DOHH2 (cell line): ENCODE results near the gene NFATC3.
A peak's percentile ranks its signal among the peaks of the same experiment; 100 is the strongest.

ENCODE experiments used
- H3F3A ChIP-seq: fragments of 200-600 bp; sonication (generic), shearing (Covaris generic); 2 replicates; pipeline ENCODE4 v1.6.0; 2016; ENCODE audit warnings: antibody characterized with exemption, mild to moderate bottlenecking; ENCODE audit not compliant: control insufficient read depth, insufficient read depth
- H3K27ac ChIP-seq: fragments of 200-600 bp; sonication (generic); 2 replicates; pipeline ENCODE4 v1.5.1; 2014; ENCODE audit warnings: low read depth, mild to moderate bottlenecking, low read length, moderate library complexity
- H3K27me3 ChIP-seq: fragments of 200-600 bp; sonication (generic); 2 replicates; pipeline ENCODE4 v1.6.1; 2014; ENCODE audit warnings: mild to moderate bottlenecking, low read length, mixed read lengths; ENCODE audit not compliant: control insufficient read depth
- H3K36me3 ChIP-seq: fragments of 200-600 bp; sonication (generic); 2 replicates; pipeline ENCODE4 v1.6.1; 2014; ENCODE audit warnings: mild to moderate bottlenecking, low read length, moderate library complexity, mixed read lengths; ENCODE audit not compliant: control insufficient read depth
- H3K4me1 ChIP-seq: fragments of 200-600 bp; sonication (generic); 2 replicates; pipeline ENCODE4 v1.6.1; 2014; ENCODE audit warnings: mild to moderate bottlenecking, low read length, mixed read lengths; ENCODE audit not compliant: control insufficient read depth
- H3K4me2 ChIP-seq: fragments of 200-600 bp; sonication (generic); 2 replicates; pipeline ENCODE4 v1.6.0; 2014; ENCODE audit warnings: mild to moderate bottlenecking, low read length, moderate library complexity
- H3K4me3 ChIP-seq: fragments of 200-600 bp; sonication (generic); 2 replicates; pipeline ENCODE4 v1.5.1; 2014; ENCODE audit warnings: mild to moderate bottlenecking, low read length, mixed read lengths
- H3K79me2 ChIP-seq: fragments of 200-600 bp; sonication (generic); 2 replicates; pipeline ENCODE4 v1.6.1; 2014; ENCODE audit warnings: mild to moderate bottlenecking, low read length, mixed read lengths; ENCODE audit not compliant: control insufficient read depth
- H3K9me2 ChIP-seq: fragments of 200-600 bp; sonication (generic); replicated peaks from 2 replicates; pipeline ENCODE4 v1.6.1; 2014; ENCODE audit warnings: mild to moderate bottlenecking, low read length, mixed read lengths; ENCODE audit not compliant: control insufficient read depth
- H3K9me3 ChIP-seq: fragments of 200-600 bp; sonication (generic); 2 replicates; pipeline ENCODE4 v1.6.1; 2014; ENCODE audit warnings: antibody characterized with exemption, low read length, mixed read lengths; ENCODE audit not compliant: control insufficient read depth, insufficient read depth
- H4K20me1 ChIP-seq: fragments of 200-600 bp; sonication (generic); 2 replicates; pipeline ENCODE4 v1.6.0; 2014; ENCODE audit warnings: low read depth, mild to moderate bottlenecking, antibody characterized with exemption, low read length, moderate library complexity; ENCODE audit not compliant: control insufficient read depth, insufficient read depth
- EZH2phosphoT487 ChIP-seq: fragments of 200-600 bp; sonication (generic); IDR thresholded peaks from 2 replicates; pipeline ENCODE4 v1.6.1; 2017; ENCODE audit warnings: borderline replicate concordance, mild to moderate bottlenecking, antibody characterized with exemption, low read length, moderate library complexity, mixed read lengths
- TF ChIP-seq, protein P1 (sequence below): fragments of 200-600 bp; sonication (generic); IDR thresholded peaks from one replicate; pipeline ENCODE4 v1.5.1; 2014; ENCODE audit warnings: antibody characterized with exemption, mild to moderate bottlenecking, low read depth, low read length; ENCODE audit not compliant: poor library complexity, severe bottlenecking

The NFATC3 gene

DNA sequence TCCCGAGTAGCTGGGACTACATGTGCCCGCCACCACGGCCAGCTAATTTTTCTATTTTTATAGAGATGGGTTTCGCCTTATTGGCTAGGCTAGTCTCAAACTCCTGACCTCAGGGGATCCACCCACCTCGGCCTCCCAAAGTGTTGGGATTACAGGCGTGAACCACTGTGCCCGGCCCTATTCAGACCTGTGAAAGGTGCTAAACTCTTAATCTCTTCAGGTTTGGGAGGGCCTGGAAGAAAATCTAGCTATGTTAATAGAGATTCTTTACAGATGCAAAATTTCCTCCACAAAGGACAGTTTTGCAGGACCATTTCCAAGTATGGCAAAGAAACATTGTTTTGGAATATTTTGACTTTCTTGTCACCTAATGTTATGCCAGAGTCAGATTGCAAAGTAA, 156.9 kb downstream of the NFATC3 start:
- Histone ChIP-seq H3K36me3 (no peaks in the 10 kb centered on the region), H3K27me3 (no peaks in the 10 kb centered on the region), H3K79me2 (peaks cover 3% of the 10 kb centered on the region; the same call in 1 of the 2 replicates), H3F3A (no peaks in the 10 kb centered on the region; the same call in 1 of the 2 replicates), H3K4me1 (peaks cover 34% of the 10 kb centered on the region), H3K9me3 (no peaks in the 10 kb centered on the region), H3K9me2 (no peaks in the 10 kb centered on the region), H4K20me1 (no peaks in the 10 kb centered on the region), H3K27ac (no peak overlapping the region), H3K4me3 (no peak overlapping the region), H3K4me2 (no peak overlapping the region)
- TF ChIP-seq, protein P1, sequence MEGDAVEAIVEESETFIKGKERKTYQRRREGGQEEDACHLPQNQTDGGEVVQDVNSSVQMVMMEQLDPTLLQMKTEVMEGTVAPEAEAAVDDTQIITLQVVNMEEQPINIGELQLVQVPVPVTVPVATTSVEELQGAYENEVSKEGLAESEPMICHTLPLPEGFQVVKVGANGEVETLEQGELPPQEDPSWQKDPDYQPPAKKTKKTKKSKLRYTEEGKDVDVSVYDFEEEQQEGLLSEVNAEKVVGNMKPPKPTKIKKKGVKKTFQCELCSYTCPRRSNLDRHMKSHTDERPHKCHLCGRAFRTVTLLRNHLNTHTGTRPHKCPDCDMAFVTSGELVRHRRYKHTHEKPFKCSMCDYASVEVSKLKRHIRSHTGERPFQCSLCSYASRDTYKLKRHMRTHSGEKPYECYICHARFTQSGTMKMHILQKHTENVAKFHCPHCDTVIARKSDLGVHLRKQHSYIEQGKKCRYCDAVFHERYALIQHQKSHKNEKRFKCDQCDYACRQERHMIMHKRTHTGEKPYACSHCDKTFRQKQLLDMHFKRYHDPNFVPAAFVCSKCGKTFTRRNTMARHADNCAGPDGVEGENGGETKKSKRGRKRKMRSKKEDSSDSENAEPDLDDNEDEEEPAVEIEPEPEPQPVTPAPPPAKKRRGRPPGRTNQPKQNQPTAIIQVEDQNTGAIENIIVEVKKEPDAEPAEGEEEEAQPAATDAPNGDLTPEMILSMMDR: no peak
- no peak for TF ChIP-seq EZH2phosphoT487

DNA sequence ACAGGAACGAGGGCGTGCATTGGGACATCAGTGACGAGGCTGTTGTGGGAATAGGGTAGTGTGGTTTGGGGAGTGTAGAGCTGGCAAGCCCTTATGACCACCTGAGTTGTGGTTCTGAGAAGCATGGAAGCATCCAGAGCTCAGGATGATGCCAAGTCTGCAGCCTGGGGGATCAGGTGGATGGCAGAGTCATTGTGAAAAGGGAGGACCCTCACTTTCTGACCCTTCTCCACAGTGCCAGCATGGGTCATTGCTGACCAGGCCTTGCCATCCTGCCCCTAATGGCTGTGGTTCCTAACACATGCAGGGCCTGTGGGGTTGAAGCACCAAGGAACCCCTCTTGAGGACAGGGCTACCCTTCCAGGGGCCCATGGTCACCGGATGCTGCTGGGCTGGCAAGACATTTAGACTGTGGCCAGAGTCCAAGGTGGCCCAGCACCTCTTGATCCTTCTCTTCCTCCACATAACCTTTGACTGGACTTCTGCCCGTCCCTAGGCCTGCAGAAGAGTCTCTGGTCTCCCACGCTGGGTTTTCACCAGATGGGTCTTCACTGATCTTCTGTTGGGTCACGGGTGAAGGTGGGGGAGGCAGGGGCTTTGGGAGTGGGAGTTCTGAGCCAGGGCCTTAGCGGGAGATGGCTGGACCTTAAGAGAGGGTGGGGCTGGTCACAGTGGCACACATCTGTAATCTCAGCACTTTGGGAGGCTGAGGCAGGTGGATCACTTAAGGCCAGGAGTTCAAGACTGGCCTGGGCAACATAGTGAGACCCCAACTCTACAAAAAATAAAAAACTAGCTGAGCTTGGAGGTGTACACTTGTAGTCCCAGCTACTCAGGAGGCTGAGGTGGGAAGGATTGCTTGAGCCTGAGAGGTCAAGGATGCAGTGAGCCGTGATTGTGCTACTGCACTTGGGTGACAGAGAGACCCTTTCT, 158.0 kb downstream of the NFATC3 start:
- TF ChIP-seq, protein P1: no peak
- no peak for TF ChIP-seq EZH2phosphoT487
- Histone ChIP-seq H3K9me3 (no peaks in the 10 kb centered on the region), H3K79me2 (peaks cover 3% of the 10 kb centered on the region; the same call in 1 of the 2 replicates), H3K27ac (no peak overlapping the region), H3K4me1 (peaks cover 28% of the 10 kb centered on the region), H3K36me3 (no peaks in the 10 kb centered on the region), H3K4me3 (no peak overlapping the region), H3F3A (no peaks in the 10 kb centered on the region; the same call in 1 of the 2 replicates), H3K27me3 (no peaks in the 10 kb centered on the region), H3K9me2 (no peaks in the 10 kb centered on the region), H4K20me1 (no peaks in the 10 kb centered on the region), H3K4me2 (no peak overlapping the region)

DNA sequence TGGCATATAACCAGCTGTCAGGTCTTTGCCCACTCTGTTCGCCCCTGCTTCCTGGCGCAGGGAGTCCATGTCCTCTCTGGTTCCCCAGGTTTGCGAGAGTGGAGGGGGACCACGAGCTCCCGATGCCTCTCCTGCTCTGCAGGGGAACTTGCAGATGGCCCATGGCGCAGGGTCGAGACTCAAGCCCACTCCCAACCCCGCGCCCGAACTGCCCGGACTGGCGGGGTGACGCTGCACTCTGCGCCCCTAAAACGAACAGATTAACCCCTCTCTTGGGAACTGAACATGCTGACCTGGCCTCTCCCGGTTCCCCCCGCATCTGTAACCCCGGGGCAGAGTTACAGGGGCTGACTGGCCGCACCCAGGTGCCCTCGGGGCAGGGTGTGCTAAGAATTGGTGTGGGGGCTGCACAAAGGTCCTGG, 159.3 kb downstream of the NFATC3 start:
- TF ChIP-seq EZH2phosphoT487: no peak
- TF ChIP-seq, protein P1: no peak
- peaks cover 22% of the 10 kb centered on the region for H3K4me1 ChIP-seq
- no peaks in the 10 kb centered on the region for H3K9me3 ChIP-seq
- H3K79me2 ChIP-seq: peaks cover 3% of the 10 kb centered on the region; the same call in 1 of the 2 replicates
- no peak overlapping the region for H3K27ac ChIP-seq
- no peaks in the 10 kb centered on the region for H3K36me3 ChIP-seq
- peak overlapping the region; percentile 95 for H3K4me2 ChIP-seq
- H3K4me3 ChIP-seq: peak overlapping the region; percentile 80
- H3K27me3 ChIP-seq: no peaks in the 10 kb centered on the region
- no peaks in the 10 kb centered on the region for H3F3A ChIP-seq
- no peaks in the 10 kb centered on the region for H4K20me1 ChIP-seq
- no peaks in the 10 kb centered on the region for H3K9me2 ChIP-seq
